SK-N-MC (cell line): ENCODE results near the gene HKDC1.

Experiments
- EZH2 ChIP-seq: fragments of 200-600 bp; sonication (generic); IDR thresholded peaks from one replicate; pipeline ENCODE4 v1.6.1; 2017; ENCODE audit warnings: antibody characterized with exemption
- FOXP2 ChIP-seq: optimal IDR thresholded peaks from 2 replicates; pipeline ENCODE3; 2011; ENCODE audit warnings: mild to moderate bottlenecking, moderate library complexity; ENCODE audit not compliant: insufficient read depth; ENCODE audit errors: extremely low read length, control extremely low read depth
- POLR2AphosphoS5 ChIP-seq: IDR thresholded peaks from 2 replicates; pipeline ENCODE4 v1.6.1; 2012; ENCODE audit warnings: mild to moderate bottlenecking, low read depth, low read length, borderline replicate concordance

GRCh38 chr10:69303632-69304051, 83.5 kb downstream of the HKDC1 start:
- TF ChIP-seq EZH2 (no peak), POLR2AphosphoS5 (no peak), FOXP2 (no peak)
